HG02884 (cell line): ENCODE measurements around the gene CFAP65.

Source experiments
- ATAC-seq: cut with Tn5 transposase; IDR thresholded peaks from one replicate; pipeline ENCODE4 v1.9.1; 2021; ENCODE audit warnings: mild to moderate bottlenecking, moderate library complexity; ENCODE audit not compliant: unreplicated experiment

The CFAP65 gene

DNA sequence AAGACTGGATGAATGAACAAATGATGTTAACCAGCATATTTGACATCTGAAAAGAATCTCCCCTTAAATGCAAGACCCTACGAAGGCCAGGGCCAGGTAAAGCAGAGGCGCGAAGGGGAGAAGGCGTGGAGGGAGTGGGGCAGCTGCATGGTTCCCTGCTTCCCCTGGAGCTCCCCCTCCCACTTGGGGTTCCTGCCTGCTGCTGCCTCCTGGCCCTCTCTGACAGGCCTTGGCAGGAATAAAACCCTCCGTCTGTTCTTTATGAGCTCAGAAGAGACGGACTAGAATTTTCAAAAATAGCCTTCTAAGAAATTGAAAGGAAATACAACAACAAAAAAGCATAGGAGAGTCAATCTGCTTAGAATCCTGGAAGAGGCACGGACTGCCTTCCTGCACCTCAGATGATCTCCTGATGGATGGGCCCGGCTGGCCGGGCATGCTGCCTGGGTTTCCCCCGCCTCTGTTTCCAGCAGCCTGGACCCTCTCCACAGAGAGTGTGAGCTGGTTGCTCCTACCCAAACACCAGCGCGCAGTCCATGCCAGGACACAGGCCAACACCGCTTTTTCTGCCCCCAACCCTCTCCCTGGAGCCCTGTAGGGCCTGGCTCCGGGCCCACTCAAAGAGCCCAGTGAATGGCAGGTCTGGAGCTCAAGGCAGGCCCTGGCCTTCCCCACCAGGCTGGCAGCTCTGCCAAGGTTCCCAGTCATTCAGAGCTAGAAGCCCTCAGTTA lies 23.9 kb downstream of the CFAP65 start:
- ATAC-seq = no peak

GRCh38 chr2:219016721-219017120 lies 24.6 kb downstream of the CFAP65 start:
- no peak for ATAC-seq

- no peak for ATAC-seq
These were observed 30.4 kb downstream of the CFAP65 start for GRCh38 chr2:219010873-219011272.

DNA sequence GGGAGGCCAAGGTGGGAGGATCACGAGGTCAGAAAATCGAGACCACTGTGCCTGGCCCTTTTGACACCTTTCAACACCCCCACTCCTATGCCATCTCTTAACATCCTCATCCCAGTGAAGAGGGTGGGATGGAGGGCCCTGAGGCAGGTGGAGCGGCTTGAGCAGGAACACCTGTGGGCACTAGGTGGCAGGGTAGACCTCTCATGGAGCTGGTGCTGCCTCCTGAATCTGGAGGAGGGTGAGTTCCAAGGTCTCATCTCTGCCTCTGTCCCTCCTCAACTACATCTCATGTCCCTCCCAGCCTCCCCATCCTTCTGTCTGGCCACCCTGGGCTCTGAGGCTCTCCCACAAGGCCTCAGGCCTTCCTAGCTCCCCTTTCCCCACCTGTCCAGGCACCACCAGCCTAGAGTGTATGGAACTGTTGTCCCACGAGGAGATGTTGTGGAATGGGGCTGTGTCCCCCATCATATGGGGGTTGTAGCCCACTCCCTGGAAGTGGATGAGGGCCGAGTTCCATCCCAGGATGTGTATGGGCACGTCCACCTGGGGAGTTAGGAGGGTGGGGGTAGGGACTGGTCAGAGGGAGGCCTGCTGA lies 31.1 kb downstream of the CFAP65 start:
- no peak for ATAC-seq

- ATAC-seq = no peak
These were observed 32.0 kb downstream of the CFAP65 start for GRCh38 chr2:219009294-219009693.

- no peak for ATAC-seq
These were observed 37.3 kb downstream of the CFAP65 start for GRCh38 chr2:219003979-219004378.

DNA sequence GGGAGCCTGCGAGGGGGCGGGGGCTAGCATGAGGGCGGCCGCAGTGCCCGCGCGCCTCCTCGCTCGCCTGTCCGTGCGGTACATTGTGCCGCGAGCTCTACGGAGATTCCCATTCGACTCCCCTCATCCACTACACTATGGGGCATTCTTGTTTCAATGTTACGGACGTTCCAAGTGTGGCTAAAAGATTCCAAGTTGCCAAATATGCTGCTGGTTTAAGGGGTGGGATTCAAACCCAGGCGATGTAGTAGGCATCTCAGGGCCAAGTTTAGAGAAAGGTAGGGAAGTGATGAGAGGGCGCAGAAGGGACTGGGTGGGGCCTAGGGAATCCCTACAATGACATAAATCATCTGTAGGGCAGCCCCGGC lies 38.1 kb downstream of the CFAP65 start:
- no peak for ATAC-seq

DNA sequence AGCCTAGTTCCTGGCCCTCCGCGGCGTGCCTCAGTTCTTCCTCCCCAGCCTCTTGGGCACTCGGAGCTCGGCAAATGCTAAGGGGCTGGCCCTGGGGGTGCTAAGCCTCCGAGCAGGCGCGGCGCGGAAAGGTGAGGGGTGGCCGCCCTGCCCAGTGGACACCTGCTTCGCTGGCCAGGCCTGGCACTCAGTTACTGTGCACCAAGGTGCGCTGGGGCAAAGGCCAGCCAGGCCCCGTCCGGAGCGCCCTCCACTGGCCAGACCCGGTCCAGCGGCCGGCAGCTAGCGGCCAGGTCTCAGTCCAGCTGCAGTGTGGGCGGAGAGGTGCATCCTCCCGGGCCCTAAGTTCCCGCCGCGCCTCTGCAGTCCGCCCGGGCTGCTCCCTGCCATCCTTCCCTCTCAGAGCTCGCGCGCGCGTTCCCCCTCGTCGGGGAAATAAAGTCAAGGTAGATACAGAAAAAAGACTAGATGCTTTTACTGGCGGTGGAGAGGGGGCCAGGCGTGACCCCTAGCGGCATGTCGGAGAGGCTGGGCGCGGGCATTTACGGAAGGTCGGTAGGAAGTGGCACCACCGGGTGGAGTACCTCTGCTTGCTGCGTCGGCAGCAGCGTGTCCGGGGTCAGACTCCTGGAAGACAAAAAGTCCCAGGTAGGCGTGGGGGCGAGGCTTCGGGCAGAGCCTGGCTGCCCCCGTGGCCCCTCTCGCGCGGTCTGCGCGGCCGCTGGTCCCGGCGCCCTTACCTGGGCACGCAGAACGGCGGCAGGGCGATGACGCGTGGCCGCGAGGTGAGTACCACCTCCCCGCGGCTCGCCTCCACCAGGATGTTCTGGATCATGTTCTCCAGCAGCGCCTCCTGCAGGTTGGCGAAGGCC lies 38.7 kb downstream of the CFAP65 start:
- ATAC-seq = no peak

DNA sequence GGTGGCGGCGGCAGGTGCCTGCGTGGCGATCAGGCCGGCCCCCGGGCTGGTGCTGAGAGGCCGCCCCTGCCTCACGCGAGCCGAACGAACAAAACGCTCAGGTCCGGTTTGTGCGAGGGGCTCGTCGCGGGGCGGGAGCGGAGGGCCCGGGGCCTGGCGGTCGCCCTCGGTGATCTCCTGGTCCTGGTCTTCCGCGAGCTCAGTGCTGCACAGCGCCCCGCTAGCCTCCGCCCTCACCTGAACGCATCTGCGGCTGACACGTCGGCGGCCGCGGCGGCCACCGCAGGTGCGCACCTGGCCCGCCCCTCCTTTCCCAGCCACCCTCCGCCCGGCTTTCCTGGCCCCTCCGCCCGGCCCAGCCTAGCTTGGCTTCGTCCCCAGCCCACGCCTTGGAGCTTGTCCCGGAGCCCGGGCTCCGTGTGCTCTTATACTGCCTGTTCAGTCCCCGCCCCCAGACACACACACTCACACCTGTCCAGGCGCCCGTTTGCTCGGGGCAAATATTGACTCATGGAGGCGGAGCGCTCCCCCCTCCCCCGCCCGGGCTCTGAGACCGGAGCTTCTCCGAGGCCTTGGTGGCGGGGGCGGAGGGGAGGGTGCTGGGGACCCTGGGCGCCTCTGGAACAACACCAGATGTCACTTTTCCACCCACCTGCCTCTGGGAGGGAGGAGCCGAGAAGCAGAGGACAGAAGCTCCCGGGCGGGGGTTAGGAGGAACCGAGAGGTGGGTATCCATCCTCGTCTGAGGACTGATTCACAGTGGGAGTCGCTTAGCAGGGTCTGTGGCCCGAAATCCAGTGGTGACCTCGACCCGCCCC lies 39.5 kb downstream of the CFAP65 start:
- ATAC-seq = no peak

DNA sequence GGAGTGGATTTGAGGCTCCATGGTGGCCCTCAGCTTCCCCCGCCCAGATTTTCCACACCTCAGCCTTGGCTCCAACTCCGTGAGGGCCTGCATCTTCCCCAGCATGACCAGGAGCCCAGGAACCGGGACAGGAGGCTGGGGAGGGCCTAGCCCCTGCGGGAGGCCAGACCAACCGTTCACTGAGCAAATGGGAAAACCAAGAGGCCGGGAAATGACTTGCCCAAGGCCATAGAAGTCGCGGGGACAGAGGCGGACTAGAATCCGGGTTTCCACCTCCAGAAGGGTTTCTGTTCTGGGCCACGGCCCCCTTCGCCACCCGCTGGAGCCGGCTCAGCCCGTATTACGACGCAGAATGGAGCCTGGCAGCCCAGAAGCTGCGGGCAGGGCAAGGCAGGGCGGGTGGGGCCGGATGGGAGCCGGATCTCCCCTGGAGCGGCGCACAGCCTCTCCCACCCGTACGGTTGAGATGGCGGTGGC lies 40.2 kb downstream of the CFAP65 start:
- no peak for ATAC-seq

DNA sequence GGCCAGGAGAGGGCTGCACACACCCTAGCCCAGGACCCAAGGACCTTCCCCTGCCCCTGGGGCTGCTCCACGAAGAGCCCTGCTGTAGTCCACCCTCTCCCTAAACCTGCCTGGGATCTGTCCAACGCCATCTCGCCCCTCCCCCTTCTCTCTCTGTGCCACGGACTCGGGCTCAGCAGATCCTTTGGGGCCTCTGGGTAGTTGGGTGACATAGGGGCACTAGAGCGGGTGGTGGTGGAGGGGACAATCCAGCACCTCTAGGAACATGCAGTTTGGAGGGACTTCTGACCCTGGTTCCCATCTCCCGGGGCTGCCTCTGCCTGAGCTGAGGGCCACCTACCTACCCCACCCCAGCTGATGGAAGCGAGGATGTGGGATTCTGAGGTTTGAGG lies 40.8 kb downstream of the CFAP65 start:
- ATAC-seq = no peak

- no peak for ATAC-seq
These were observed 41.3 kb downstream of the CFAP65 start for GRCh38 chr2:218999881-219000568.

DNA sequence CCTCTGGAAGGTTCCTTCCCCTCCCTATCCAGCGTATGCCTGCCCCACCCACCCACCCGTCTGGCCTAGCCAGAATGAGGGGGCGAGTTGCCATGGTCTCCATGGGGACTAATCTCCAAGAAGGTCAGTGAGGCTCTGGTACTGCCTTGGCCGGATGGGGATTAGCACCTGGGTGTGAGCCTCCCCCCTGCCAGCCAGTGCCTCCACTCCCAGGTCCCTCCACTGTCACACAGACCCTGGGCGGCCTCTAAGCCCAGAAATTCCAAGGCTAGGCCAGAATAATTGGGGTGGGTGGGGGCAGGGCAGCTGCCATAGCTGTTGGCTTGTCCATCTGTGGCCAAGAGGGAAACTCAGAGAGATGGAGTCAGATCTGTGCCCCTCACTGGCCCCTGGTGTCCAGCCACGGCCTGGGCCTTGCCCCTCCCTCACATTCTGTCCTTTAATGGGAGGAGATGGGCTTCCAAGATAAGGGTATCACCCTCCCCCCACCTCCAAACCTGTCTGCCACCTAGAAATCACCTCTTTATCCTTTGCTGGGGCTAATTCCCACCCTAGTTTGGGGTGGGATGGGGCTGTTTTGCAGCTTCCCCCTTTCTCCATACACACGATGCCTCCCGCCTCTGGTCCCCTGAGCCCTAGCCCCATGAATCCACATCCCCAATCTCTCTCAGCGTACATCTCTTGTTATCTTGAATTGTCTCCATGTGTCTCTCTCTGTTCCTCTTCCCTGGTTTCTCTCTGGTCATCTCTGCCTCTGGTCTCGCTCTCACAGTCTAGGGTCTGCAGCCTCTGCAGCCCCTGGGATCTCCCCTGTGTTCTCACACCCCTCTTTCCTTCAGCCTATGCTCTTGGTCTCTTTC lies 42.1 kb downstream of the CFAP65 start:
- ATAC-seq = no peak

- ATAC-seq = no peak
These were observed 42.8 kb downstream of the CFAP65 start for GRCh38 chr2:218998414-218999002.

DNA sequence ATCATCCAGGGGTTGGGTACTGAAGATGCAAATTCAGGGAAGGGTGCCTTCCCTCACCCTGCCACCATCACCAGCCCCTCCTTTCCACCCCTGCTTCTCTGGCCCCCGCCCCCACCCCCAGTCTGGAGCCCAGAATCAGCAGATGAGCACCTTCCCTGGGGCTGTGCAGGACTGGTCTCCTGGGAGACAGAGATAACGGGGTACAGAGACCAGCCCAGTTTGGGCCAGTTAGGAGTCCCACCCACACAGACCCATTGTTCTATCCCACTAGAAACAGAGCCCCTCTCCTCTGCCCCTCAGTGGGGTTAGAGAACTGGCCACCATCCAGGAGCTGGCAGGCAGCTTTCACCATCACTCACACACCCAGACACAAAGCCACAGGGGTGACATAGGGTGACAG lies 43.6 kb downstream of the CFAP65 start:
- no peak for ATAC-seq

GRCh38 chr2:218996937-218997336 lies 44.4 kb downstream of the CFAP65 start:
- ATAC-seq = no peak

GRCh38 chr2:218995972-218996711 lies 45.2 kb downstream of the CFAP65 start:
- ATAC-seq = no peak

GRCh38 chr2:218995561-218995960 lies 45.8 kb downstream of the CFAP65 start:
- no peak for ATAC-seq
